Measurements from ENCODE around the gene LPP.
A peak's percentile ranks its signal among the peaks of the same experiment; 100 is the strongest.

LPP gene

GRCh38 chr3:188729422-188729821, 575.5 kb downstream of the LPP start:
- DNase-seq: no peak

DNA sequence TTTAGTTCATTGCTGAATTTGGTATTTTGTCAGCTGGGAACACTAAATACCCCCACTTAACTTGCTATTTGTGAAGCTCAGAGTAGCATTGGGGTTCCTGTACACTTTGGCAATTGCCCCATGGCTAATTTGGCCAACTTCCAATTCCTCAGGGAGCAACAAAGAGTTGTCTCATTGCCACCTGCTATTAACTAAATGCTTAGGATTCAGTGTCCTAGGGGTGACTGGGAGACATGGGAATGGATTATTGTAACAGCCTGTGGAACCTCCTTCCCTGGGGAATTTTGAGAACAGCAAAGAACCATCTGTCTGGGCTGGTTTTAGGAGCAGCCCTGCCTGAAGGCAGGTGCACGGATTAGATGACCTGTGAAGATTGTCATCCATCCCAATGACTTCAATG, 580.4 kb downstream of the LPP start:
- DNase-seq: no peak

- no peak for DNase-seq
Observed at GRCh38 chr3:188739511-188739910, 585.6 kb downstream of the LPP start.

DNA sequence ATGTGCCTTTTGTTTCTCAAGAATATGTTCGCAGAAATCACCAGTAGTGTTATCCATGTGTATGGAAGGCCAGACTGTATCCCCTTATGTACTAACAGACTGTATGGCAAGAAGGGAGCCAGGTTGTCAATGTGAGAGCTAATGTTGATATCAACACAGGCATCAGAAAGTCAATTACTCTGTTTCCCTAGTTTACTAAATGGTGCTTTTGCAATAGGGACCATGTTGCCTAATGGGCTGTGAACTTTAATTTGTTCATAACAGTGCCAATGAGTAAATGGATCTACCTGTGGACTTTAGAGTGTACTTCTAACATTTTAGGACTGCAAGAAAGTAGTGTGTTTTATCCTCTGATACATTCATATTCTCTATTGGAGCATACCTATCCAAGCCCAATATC, 586.1 kb downstream of the LPP start:
- DNase-seq: no peak

DNA sequence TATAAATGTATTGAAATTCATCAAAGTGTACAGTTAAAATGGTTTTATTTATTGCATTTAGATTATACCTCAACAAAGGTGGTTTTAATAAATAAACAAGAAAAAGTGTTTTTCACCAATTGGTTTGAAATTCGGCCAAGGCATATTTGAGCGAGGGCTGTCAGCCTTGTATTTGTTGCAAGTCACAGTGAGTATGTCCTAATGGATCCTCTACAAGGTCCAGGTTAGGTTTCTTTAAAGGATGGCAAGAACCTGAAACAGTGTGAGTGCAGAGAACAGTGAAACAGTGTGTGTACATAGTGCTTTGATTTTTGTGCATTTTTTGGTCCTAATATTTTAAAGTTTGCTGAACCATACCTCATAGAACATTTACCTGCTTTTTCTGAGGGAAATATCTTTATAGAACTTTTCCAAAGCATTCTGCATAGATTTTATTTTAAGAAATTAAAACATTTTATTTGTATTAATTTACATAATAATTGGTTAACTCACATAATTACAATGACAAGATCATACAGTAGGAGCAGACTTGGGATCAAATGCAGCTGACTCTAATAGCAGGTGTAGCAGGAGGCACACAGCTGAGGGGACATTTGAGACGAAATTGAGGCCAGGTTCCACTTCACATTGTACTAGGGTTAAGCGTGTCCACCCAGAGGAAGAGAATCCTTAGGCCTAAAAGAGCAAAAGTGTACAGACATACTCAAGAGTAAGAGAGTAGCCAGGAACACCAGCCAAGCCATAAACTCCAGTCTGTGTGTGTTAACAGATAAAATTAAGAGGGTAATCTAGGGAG, 589.0 kb downstream of the LPP start:
- DNase-seq: no peak

DNA sequence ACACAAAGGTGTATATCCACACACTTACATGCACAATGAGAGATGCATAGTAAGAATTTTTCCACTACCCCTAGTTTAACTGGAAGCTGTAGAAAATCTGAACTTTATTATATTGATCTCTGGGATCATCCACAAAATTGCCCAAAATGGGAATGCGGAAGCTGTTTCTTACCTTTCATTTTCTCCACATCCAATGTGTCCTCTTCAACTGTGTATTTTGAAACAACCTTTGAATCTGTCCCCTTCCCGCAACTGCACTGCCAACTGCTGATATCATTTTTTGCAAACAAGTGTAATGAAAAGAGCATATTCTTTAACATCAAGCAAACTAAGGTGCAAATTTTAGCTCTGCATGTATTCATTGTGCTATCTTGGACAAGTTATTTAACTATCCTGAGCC, 590.2 kb downstream of the LPP start:
- no peak for DNase-seq

GRCh38 chr3:188745031-188745430, 591.1 kb downstream of the LPP start:
- DNase-seq: no peak

GRCh38 chr3:188746291-188746783, 592.4 kb downstream of the LPP start:
- DNase-seq: no peak

- no peak for DNase-seq
Observed at GRCh38 chr3:188747489-188747888, 593.5 kb downstream of the LPP start.

- peak; percentile 36 for DNase-seq
Observed at GRCh38 chr3:188749010-188749617, 595.2 kb downstream of the LPP start.

- DNase-seq: no peak
Observed at GRCh38 chr3:188749830-188750229, 595.9 kb downstream of the LPP start.

GRCh38 chr3:188750617-188751016, 596.7 kb downstream of the LPP start:
- DNase-seq: no peak

GRCh38 chr3:188752850-188753249, 598.9 kb downstream of the LPP start:
- no peak for DNase-seq

GRCh38 chr3:188754267-188754666, 600.3 kb downstream of the LPP start:
- no peak for DNase-seq

DNA sequence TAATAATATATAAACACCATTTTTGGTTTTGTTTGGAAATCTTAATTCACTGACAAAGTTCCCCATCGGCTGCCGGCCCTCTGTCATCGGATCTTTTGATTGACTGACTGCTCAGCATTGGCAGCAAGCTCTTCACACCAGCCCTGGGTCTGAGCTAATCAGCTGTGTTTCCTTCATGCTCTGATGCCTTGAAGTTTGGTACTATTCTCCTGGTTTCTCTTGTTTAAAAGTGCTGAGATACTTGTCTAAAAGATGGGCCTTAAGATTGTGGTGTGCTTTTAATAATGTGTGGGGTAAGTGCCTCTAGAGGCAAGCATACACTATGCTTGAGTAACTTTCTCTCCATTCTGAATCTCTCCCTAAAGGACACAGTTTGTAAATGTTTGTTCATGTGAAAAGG, 602.3 kb downstream of the LPP start:
- DNase-seq: no peak

- DNase-seq: no peak
Observed at GRCh38 chr3:188759336-188760005, 605.5 kb downstream of the LPP start.

DNA sequence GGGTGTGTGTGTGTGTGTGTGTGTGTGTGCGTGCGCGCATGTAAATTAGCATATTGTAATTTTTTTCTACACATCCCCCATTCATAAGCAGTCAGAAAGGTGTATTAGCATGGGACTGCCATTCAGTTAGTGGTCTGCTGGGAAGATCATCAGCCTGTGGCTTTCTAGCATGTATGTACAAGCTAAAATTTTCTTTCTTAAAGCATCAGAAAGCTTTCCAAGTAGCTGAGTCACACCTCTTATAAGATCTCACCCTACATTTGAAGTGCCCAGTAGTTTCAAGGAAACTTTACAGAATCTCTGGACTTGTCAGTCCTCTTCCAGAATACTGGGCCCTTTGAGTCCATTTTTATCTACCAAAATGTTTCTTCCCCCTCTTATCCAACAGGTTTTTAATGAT, 606.5 kb downstream of the LPP start:
- no peak for DNase-seq

DNA sequence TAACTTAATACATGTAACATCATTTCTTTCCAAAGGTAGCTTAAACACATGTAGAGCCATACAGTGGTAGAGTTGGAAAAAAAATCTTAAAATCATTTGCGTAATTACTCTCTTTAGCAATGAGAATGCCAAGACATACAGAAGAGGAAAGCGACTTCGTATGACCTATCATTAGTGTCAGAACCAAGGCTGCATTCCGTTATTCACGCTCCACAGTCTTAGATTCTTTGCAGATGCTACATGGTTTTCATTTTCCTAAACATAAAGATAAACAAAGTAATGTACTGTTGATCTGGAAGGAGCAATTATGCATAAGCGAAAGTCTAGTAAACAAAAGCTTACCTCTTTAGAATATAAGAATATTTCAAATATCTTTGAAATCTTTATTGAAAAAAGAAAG, 607.5 kb downstream of the LPP start:
- no peak for DNase-seq

DNA sequence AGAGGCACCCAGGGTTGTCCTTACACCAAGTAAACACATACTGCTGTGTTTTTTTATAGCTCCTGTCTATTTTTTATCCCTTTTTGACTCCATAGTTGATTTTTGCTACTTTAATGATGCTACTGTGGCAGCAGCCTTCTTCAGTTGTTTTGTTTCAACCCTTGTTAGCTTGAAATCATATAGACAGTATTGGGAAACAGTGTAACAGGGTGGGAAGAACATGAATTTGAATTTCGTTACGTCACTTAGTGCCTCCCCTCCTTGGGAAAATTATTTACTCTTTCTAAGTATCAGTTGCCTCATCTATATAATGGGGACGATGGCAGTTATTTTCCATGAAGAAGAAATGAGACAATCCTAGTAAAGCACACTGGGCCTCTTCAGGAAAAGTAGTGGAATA, 608.0 kb downstream of the LPP start:
- DNase-seq: no peak

DNA sequence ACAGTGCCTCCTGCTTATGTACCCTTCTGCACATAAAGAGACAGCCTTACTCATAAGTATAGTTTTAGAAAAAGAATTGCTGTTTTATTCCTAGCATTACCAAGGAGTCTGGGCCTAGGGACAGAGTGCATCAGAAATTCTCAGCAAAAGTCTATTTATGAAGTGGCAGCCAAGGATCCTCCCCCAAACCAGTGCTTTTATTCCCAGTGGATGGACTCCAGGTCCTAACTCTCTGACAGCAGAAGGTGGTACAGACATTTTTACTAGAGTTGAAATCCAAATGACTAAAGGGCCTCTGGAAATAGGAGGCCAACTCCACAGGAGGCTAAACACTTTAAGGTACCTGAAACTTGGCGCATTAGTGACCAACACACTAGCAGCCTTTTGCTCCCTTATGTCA, 610.7 kb downstream of the LPP start:
- no peak for DNase-seq

DNA sequence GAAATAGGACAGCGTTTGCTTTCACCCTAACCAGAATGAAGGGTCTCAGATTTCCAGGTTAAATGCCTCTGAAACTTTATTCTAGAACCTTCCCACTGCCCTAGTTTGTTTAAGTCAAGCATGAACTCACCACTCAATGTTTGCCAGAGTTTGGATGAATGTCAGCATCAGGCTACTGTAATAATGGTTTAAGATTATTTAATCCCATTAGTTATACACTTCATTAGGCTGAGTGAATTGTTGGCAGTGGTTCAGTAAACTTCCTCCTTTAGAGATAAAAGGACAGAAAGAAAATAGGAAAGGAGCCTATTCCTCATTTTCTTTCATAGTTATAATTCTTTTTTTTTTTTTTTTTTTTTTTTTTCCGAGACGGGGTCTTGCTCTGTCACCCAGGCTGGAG, 615.9 kb downstream of the LPP start:
- DNase-seq: no peak

DNA sequence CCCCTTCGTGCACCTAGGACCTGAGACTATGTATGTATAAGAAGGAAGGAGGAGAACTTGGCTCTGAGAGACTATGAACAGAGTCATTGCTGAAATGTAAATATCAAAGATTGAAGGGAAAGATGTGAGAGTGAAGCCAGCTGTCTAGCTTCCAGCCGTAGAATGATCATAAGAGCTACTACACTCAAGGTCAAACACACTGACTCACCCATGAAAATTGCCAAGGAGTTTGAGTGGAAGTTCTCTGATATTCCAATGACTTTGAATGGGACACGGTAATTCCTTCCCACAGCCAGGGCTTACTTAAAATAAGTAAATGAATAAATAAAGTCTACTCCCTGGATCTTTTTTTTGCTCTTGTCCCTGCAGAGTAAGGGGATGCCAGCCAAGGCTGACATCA, 618.9 kb downstream of the LPP start:
- DNase-seq: no peak

GRCh38 chr3:188775412-188775811, 621.5 kb downstream of the LPP start:
- no peak for DNase-seq

DNA sequence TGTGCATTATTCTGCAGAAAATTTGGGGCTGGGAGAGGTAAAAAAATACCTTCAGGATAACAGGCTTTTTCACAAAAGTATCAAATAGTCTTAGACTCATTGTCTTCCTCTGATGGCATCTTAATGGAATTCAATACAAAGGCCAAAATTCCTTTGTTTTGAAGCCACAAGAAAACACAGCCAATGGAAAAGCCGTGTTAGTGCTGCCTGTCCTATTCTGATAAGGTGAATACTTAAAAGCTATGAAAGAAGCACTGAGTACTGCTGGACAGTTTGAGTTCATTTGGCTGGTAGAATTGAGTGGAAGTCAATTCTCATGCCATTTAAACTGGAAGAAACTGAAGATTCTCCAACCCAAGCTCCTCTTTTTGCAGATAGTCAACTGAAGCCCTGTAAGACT, 622.5 kb downstream of the LPP start:
- no peak for DNase-seq

Measured in KG1 (cell line).